Hepatocyte (in vitro differentiated cells): ENCODE measurements around the gene TNFRSF1B. TPM values are rescaled to one million over a fixed set of nuclear protein-coding genes. Genes with fewer than 3 reads are reported as not detected.

Source experiments
- DNase-seq: peaks from one replicate; pipeline ENCODE4 v3.0.0-alpha.2; 2016; ENCODE audit warnings: low spot score
- H2AFZ ChIP-seq: fragments of 200-600 bp; sonication (generic); 2 replicates; pipeline ENCODE4 v1.6.0; 2016; ENCODE audit warnings: antibody characterized with exemption, mild to moderate bottlenecking
- H3K27ac ChIP-seq: fragments of 200-600 bp; sonication (generic); 2 replicates; pipeline ENCODE4 v1.5.1; 2016; ENCODE audit warnings: mild to moderate bottlenecking
- H3K27me3 ChIP-seq: fragments of 200-600 bp; sonication (generic); 2 replicates; pipeline ENCODE4 v1.6.1; 2016
- H3K36me3 ChIP-seq: fragments of 200-600 bp; sonication (generic); replicated peaks from 2 replicates; pipeline ENCODE4 v1.5.1; 2016; ENCODE audit warnings: low read depth; ENCODE audit not compliant: insufficient read depth
- H3K4me1 ChIP-seq: fragments of 200-600 bp; sonication (generic); 2 replicates; pipeline ENCODE4 v1.5.1; 2016; ENCODE audit warnings: mild to moderate bottlenecking, moderate library complexity; ENCODE audit not compliant: insufficient read depth
- H3K4me2 ChIP-seq: fragments of 200-600 bp; sonication (generic); 2 replicates; pipeline ENCODE4 v1.6.0; 2016
- H3K4me3 ChIP-seq: fragments of 200-600 bp; sonication (generic); 2 replicates; pipeline ENCODE4 v1.5.1; 2016; ENCODE audit warnings: mild to moderate bottlenecking
- H3K79me2 ChIP-seq: fragments of 200-600 bp; sonication (generic); 2 replicates; pipeline ENCODE4 v1.6.0; 2017; ENCODE audit warnings: mild to moderate bottlenecking
- H3K9me2 ChIP-seq: fragments of 200-600 bp; sonication (generic); replicated peaks from 2 replicates; pipeline ENCODE4 v1.6.0; 2017; ENCODE audit warnings: mild to moderate bottlenecking; ENCODE audit not compliant: insufficient read depth
- H3K9me3 ChIP-seq: fragments of 200-600 bp; sonication (generic); 2 replicates; pipeline ENCODE4 v1.5.1; 2016; ENCODE audit warnings: low read depth, mild to moderate bottlenecking
- H4K20me1 ChIP-seq: fragments of 200-600 bp; sonication (generic); 2 replicates; pipeline ENCODE4 v1.6.0; 2016; ENCODE audit warnings: mild to moderate bottlenecking; ENCODE audit not compliant: insufficient read depth, poor library complexity, severe bottlenecking
- EZH2 ChIP-seq: fragments of 200-600 bp; sonication (generic); IDR thresholded peaks from 2 replicates; pipeline ENCODE4 v1.6.1; 2016; ENCODE audit warnings: antibody characterized with exemption, mild to moderate bottlenecking, borderline replicate concordance
- EZH2phosphoT487 ChIP-seq: fragments of 200-600 bp; sonication (generic); IDR thresholded peaks from one replicate; pipeline ENCODE4 v1.6.1; 2018; ENCODE audit warnings: antibody characterized with exemption, mild to moderate bottlenecking, low read depth, moderate library complexity; ENCODE audit not compliant: unreplicated experiment, severe bottlenecking
- WGBS: methylation state at CpG from one replicate; pipeline ENCODE4 v1.1.6; 2016; ENCODE audit warnings: low lambda C conversion rate; ENCODE audit errors: missing lambda C conversion rate; 5-methylcytosine and 5-hydroxymethylcytosine counted together
- polyA plus RNA-seq: library from polyadenylated mRNA; unstranded; fragments of >200 nt; fragmentation: Nextera tagmentation; extraction: Ambion mirVana; gene quantifications from 2 replicates; pipeline ENCODE4 v1.2.1, GENCODE V29; 2016
- total RNA-seq: library from RNA; depleted of rRNA; stranded (reverse); fragments of >200 nt; gene quantifications from 2 replicates; pipeline ENCODE4 v1.2.3, GENCODE V29; 2014
- TF ChIP-seq, protein P1 (sequence below): fragments of 200-600 bp; sonication (generic); IDR thresholded peaks from 2 replicates; pipeline ENCODE4 v1.5.1; 2016; ENCODE audit warnings: antibody characterized with exemption, mild to moderate bottlenecking; ENCODE audit not compliant: poor library complexity

TNFRSF1B gene
- total and polyA plus RNA-seq, 2 experiments from 2014 or later, result 4.3 to 13.4 TPM

DNA sequence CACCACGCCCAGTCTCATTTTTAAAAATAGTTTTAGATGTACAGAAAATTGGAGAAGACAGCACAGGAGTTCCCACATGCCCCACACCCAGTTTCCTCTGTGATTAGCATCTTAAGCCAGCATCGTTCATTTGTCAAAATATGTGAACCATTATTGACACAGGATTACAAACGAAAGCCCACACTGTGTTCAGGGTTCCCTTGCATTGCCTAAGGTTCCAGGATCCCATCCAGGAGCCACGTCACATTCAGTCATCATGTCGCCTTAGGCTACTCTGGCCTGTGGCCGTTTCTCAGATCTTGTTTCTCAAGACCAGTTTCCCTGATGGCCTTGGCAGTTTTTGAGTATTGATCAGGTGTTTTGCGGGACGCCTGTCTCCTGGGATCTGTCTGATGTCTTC is 34.7 kb upstream of the TNFRSF1B start:
- no peak for TF ChIP-seq EZH2
- no peaks in the 10 kb centered on the region for H3K27me3 ChIP-seq
- no peaks in the 10 kb centered on the region for H4K20me1 ChIP-seq
- no peaks in the 10 kb centered on the region for H3K9me2 ChIP-seq
- H2AFZ ChIP-seq, result no peak overlapping the region
- peaks cover 9% of the 10 kb centered on the region for H3K4me1 ChIP-seq
- 79% methylated on average over 8 of the region's 8 CpGs for WGBS
- H3K79me2 ChIP-seq, result no peaks in the 10 kb centered on the region
- no peak for DNase-seq
- no peaks in the 10 kb centered on the region for H3K9me3 ChIP-seq
- no peak overlapping the region for H3K4me3 ChIP-seq
- H3K27ac ChIP-seq, result no peak overlapping the region
- H3K4me2 ChIP-seq, result no peak overlapping the region
- no peaks in the 10 kb centered on the region for H3K36me3 ChIP-seq

DNA sequence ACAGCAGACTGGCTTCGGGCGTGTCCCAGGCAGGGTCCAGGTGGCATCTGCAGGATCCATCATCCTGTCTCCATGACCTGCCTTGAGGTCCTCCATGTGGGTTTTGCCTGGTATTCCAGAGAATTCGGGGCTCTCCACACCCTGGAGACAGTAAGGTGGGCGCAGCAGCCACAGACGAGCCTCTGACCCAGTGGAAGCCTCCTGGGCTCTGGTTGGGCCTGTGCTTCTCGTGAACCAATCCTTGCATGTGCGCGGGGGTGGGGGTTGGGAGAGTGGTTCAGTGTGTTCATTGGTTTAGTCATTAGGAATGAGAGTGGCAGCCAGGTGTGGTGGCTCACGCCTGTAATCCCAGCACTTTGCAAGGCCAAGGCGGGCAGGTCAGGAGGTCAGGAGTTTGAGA is 32.1 kb upstream of the TNFRSF1B start:
- WGBS, result 96% methylated on average over 10 of the region's 10 CpGs
- Histone ChIP-seq H2AFZ (no peak overlapping the region), H3K79me2 (no peaks in the 10 kb centered on the region), H3K4me2 (no peak overlapping the region), H3K4me1 (peaks cover 9% of the 10 kb centered on the region), H3K9me2 (no peaks in the 10 kb centered on the region), H3K9me3 (no peaks in the 10 kb centered on the region), H3K27ac (no peak overlapping the region), H4K20me1 (no peaks in the 10 kb centered on the region), H3K27me3 (no peaks in the 10 kb centered on the region), H3K4me3 (no peak overlapping the region), H3K36me3 (no peaks in the 10 kb centered on the region)
- TF ChIP-seq, protein P1, sequence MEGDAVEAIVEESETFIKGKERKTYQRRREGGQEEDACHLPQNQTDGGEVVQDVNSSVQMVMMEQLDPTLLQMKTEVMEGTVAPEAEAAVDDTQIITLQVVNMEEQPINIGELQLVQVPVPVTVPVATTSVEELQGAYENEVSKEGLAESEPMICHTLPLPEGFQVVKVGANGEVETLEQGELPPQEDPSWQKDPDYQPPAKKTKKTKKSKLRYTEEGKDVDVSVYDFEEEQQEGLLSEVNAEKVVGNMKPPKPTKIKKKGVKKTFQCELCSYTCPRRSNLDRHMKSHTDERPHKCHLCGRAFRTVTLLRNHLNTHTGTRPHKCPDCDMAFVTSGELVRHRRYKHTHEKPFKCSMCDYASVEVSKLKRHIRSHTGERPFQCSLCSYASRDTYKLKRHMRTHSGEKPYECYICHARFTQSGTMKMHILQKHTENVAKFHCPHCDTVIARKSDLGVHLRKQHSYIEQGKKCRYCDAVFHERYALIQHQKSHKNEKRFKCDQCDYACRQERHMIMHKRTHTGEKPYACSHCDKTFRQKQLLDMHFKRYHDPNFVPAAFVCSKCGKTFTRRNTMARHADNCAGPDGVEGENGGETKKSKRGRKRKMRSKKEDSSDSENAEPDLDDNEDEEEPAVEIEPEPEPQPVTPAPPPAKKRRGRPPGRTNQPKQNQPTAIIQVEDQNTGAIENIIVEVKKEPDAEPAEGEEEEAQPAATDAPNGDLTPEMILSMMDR, result no peak
- no peak for TF ChIP-seq EZH2
- no peak for DNase-seq

DNA sequence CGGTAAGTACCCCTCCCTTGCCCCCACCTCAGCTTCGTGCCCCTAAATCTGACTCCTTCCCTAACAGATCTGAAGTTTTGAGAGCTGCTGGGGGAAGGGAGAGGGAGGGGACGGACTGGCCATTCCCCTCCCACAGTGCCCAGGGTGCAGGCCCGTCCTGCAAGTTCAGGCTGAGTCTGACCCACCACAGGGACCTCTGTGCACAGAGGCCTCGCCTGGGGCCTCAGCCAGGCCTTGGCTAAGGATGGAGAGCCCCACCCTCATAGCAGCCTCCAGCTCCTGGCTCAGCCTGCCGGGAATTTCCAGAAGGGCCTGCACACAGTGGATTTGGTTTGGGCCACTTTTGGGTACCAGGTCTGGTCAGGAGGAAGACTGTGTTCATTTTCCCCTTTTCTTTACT is 31.2 kb upstream of the TNFRSF1B start:
- TF ChIP-seq EZH2phosphoT487 (no peak), EZH2 (no peak)
- TF ChIP-seq, protein P1, result no peak
- Histone ChIP-seq H3K36me3 (no peaks in the 10 kb centered on the region), H3K9me2 (no peaks in the 10 kb centered on the region), H3K4me2 (no peak overlapping the region), H3K4me3 (no peak overlapping the region), H3K27ac (no peak overlapping the region), H3K9me3 (no peaks in the 10 kb centered on the region), H2AFZ (no peak overlapping the region), H3K4me1 (peaks cover 6% of the 10 kb centered on the region), H3K79me2 (no peaks in the 10 kb centered on the region), H4K20me1 (no peaks in the 10 kb centered on the region), H3K27me3 (no peaks in the 10 kb centered on the region)
- DNase-seq, result no peak
- WGBS, result 74% methylated on average over 6 of the region's 6 CpGs

DNA sequence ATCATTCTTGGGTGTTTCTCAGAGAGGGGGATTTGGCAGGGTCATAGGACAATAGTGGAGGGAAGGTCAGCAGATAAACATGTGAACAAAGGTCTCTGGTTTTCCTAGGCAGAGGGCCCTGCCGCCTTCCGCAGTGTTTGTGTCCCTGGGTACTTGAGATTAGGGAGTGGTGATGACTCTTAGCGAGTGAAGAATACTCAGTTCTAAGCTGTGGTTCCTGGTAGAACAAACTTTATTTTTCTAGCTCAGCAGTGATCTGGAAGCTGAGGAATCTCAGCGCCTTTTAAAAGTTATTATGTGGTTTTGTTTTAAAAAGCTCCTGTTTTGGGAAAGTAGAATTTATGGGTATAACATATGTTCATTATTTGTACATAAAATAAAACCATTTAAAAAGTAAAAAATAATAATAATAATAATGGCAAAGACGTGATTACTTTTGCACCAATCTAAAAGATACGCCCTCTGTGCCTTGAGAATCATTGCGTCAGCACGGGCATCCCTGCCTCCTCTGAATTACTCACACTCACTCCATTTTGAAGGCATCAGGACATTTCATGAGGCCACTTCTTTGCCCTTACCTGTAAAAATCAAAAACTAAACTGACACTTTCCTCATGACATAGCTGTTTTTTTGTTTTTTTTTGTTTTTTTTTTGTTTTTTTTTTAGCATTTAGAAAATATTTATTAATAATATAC is 29.7 kb upstream of the TNFRSF1B start:
- Histone ChIP-seq H3K4me3 (no peak overlapping the region), H3K27me3 (no peaks in the 10 kb centered on the region), H3K4me1 (peaks cover 3% of the 10 kb centered on the region), H3K27ac (no peak overlapping the region), H3K4me2 (no peak overlapping the region), H3K9me3 (no peaks in the 10 kb centered on the region), H4K20me1 (no peaks in the 10 kb centered on the region), H2AFZ (no peak overlapping the region), H3K9me2 (no peaks in the 10 kb centered on the region), H3K36me3 (no peaks in the 10 kb centered on the region), H3K79me2 (no peaks in the 10 kb centered on the region)
- no peak for TF ChIP-seq EZH2phosphoT487
- no peak for TF ChIP-seq EZH2
- TF ChIP-seq, protein P1, result no peak
- WGBS, result 67% methylated on average over 8 of the region's 8 CpGs
- no peak for DNase-seq
